ENCODE measurements around the gene FHL1.

FHL1 gene

GRCh38 chrX:136128743-136129142 lies 18.6 kb upstream of the FHL1 start:
- no peak for TF ChIP-seq EZH2 (IDR thresholded peaks at IDR 0.05; ENCODE audit: borderline replicate concordance, low read depth, low read length, severe bottlenecking)
- H3K4me3 ChIP-seq (ENCODE audit: low read depth in 1 of 2, low read length in 2 of 2): no peak overlapping the region
- H2AFZ ChIP-seq (ENCODE audit: low read depth, low read length): no peak overlapping the region
- H3K9ac ChIP-seq (ENCODE audit: low read depth, low read length): no peak overlapping the region
- H4K20me1 ChIP-seq (ENCODE audit: insufficient read depth, low read length): no peaks in the 10 kb centered on the region
- no peak overlapping the region for H3K27ac ChIP-seq (ENCODE audit: low read length)
- no peaks in the 10 kb centered on the region for H3K9me3 ChIP-seq (ENCODE audit: insufficient read depth, low read length, severe bottlenecking)
- no peaks in the 10 kb centered on the region for H3K36me3 ChIP-seq (ENCODE audit: insufficient read depth, low read length)
- DNase-seq (no peak), ATAC-seq (ENCODE audit: insufficient read depth, low read depth) (no peak)
- peaks cover 18% of the 10 kb centered on the region for H3K4me1 ChIP-seq (ENCODE audit: insufficient read depth, low read length)
- H3K4me2 ChIP-seq (ENCODE audit: insufficient read depth, low read length): no peak overlapping the region
- no peaks in the 10 kb centered on the region for H3K27me3 ChIP-seq (ENCODE audit: insufficient read depth, low read length, poor library complexity)
- no peaks in the 10 kb centered on the region for H3K79me2 ChIP-seq (ENCODE audit: insufficient read depth, low read length)

- ATAC-seq (ENCODE audit: insufficient read depth, low read depth) (peak; percentile 89), DNase-seq (peak; percentile 50)
- H3K4me3 ChIP-seq (ENCODE audit: low read depth in 1 of 2, low read length in 2 of 2): no peak overlapping the region
- no peaks in the 10 kb centered on the region for H4K20me1 ChIP-seq (ENCODE audit: insufficient read depth, low read length)
- H3K27ac ChIP-seq (ENCODE audit: low read length): peak overlapping the region; percentile 69
- no peaks in the 10 kb centered on the region for H3K9me3 ChIP-seq (ENCODE audit: insufficient read depth, low read length, severe bottlenecking)
- H3K79me2 ChIP-seq (ENCODE audit: insufficient read depth, low read length): no peaks in the 10 kb centered on the region
- H3K4me1 ChIP-seq (ENCODE audit: insufficient read depth, low read length): peaks cover 18% of the 10 kb centered on the region
- no peak overlapping the region for H2AFZ ChIP-seq (ENCODE audit: low read depth, low read length)
- no peaks in the 10 kb centered on the region for H3K27me3 ChIP-seq (ENCODE audit: insufficient read depth, low read length, poor library complexity)
- peak overlapping the region; percentile 36; the same call in 1 of the 2 replicates for H3K4me2 ChIP-seq (ENCODE audit: insufficient read depth, low read length)
- TF ChIP-seq, protein P1, sequence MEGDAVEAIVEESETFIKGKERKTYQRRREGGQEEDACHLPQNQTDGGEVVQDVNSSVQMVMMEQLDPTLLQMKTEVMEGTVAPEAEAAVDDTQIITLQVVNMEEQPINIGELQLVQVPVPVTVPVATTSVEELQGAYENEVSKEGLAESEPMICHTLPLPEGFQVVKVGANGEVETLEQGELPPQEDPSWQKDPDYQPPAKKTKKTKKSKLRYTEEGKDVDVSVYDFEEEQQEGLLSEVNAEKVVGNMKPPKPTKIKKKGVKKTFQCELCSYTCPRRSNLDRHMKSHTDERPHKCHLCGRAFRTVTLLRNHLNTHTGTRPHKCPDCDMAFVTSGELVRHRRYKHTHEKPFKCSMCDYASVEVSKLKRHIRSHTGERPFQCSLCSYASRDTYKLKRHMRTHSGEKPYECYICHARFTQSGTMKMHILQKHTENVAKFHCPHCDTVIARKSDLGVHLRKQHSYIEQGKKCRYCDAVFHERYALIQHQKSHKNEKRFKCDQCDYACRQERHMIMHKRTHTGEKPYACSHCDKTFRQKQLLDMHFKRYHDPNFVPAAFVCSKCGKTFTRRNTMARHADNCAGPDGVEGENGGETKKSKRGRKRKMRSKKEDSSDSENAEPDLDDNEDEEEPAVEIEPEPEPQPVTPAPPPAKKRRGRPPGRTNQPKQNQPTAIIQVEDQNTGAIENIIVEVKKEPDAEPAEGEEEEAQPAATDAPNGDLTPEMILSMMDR (IDR thresholded peaks at IDR 0.05; ENCODE audit: borderline replicate concordance, extremely low read depth, low read length, poor library complexity, severe bottlenecking): no peak
- no peak for TF ChIP-seq EZH2 (IDR thresholded peaks at IDR 0.05; ENCODE audit: borderline replicate concordance, low read depth, low read length, severe bottlenecking)
- no peak overlapping the region for H3K9ac ChIP-seq (ENCODE audit: low read depth, low read length)
- no peaks in the 10 kb centered on the region for H3K36me3 ChIP-seq (ENCODE audit: insufficient read depth, low read length)
Observed at GRCh38 chrX:136130931-136131833, 16.2 kb upstream of the FHL1 start.

DNA sequence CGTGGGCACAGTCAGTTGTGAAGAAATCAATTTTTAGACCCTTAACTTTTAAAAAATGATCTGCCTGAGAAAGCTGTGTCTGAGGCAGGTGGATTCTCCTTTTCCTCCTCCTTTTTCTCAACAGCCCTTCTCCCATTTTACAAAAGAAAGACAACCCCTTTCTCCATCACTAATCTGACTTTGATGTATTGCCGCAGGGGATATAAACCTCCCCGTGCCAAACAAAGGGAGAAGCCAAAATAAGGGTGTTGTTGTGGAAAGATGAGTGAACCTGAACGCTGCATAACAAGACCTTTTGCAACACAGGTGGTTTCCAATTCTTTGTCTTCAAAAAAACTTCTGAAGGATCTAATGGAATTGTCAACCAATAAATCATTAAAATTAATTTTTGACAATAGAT lies 8.4 kb upstream of the FHL1 start:
- Histone ChIP-seq H3K36me3 (ENCODE audit: insufficient read depth, low read length) (no peaks in the 10 kb centered on the region), H2AFZ (ENCODE audit: low read depth, low read length) (no peak overlapping the region), H3K9me3 (ENCODE audit: insufficient read depth, low read length, severe bottlenecking) (no peaks in the 10 kb centered on the region), H3K4me2 (ENCODE audit: insufficient read depth, low read length) (no peak overlapping the region), H3K79me2 (ENCODE audit: insufficient read depth, low read length) (no peaks in the 10 kb centered on the region), H3K27ac (ENCODE audit: low read length) (no peak overlapping the region), H4K20me1 (ENCODE audit: insufficient read depth, low read length) (no peaks in the 10 kb centered on the region), H3K4me1 (ENCODE audit: insufficient read depth, low read length) (peaks cover 5% of the 10 kb centered on the region; the same call in 1 of the 2 replicates), H3K9ac (ENCODE audit: low read depth, low read length) (no peak overlapping the region), H3K4me3 (ENCODE audit: low read depth in 1 of 2, low read length in 2 of 2) (no peak overlapping the region), H3K27me3 (ENCODE audit: insufficient read depth, low read length, poor library complexity) (no peaks in the 10 kb centered on the region)
- ATAC-seq (ENCODE audit: insufficient read depth, low read depth) (no peak), DNase-seq (no peak)
- TF ChIP-seq EZH2 (IDR thresholded peaks at IDR 0.05; ENCODE audit: borderline replicate concordance, low read depth, low read length, severe bottlenecking): no peak
- TF ChIP-seq, protein P1 (IDR thresholded peaks at IDR 0.05; ENCODE audit: borderline replicate concordance, extremely low read depth, low read length, poor library complexity, severe bottlenecking): no peak

DNA sequence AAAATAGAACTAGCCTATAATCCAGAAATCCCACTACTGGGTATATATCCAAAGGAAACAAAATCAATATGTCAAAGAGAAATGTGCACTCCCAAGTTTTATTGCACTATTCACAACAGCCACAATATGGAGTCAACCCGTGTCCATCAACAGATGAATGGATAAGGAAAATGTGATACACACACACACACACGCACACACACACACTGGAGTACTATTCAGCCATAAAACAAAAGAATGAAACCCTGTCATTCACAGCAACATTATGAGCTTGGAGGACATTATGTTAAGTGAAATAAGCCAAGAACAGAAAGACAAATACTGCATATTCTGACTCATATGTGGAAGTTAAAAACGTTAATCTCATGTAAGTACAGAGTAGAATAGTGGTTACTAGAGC lies 5.8 kb upstream of the FHL1 start:
- Histone ChIP-seq H3K27ac (ENCODE audit: low read length) (no peak overlapping the region), H3K27me3 (ENCODE audit: insufficient read depth, low read length, poor library complexity) (no peaks in the 10 kb centered on the region), H3K4me3 (ENCODE audit: low read depth in 1 of 2, low read length in 2 of 2) (no peak overlapping the region), H3K4me1 (ENCODE audit: insufficient read depth, low read length) (peaks cover 22% of the 10 kb centered on the region), H3K79me2 (ENCODE audit: insufficient read depth, low read length) (no peaks in the 10 kb centered on the region), H3K36me3 (ENCODE audit: insufficient read depth, low read length) (no peaks in the 10 kb centered on the region), H3K9me3 (ENCODE audit: insufficient read depth, low read length, severe bottlenecking) (no peaks in the 10 kb centered on the region), H4K20me1 (ENCODE audit: insufficient read depth, low read length) (no peaks in the 10 kb centered on the region), H2AFZ (ENCODE audit: low read depth, low read length) (no peak overlapping the region), H3K9ac (ENCODE audit: low read depth, low read length) (no peak overlapping the region), H3K4me2 (ENCODE audit: insufficient read depth, low read length) (no peak overlapping the region)
- no peak for TF ChIP-seq EZH2 (IDR thresholded peaks at IDR 0.05; ENCODE audit: borderline replicate concordance, low read depth, low read length, severe bottlenecking)
- TF ChIP-seq, protein P1 (IDR thresholded peaks at IDR 0.05; ENCODE audit: borderline replicate concordance, extremely low read depth, low read length, poor library complexity, severe bottlenecking): no peak
- ATAC-seq (ENCODE audit: insufficient read depth, low read depth) (no peak), DNase-seq (no peak)
